ENCODE measurements around the gene OR12D1.

Gene OR12D1

DNA sequence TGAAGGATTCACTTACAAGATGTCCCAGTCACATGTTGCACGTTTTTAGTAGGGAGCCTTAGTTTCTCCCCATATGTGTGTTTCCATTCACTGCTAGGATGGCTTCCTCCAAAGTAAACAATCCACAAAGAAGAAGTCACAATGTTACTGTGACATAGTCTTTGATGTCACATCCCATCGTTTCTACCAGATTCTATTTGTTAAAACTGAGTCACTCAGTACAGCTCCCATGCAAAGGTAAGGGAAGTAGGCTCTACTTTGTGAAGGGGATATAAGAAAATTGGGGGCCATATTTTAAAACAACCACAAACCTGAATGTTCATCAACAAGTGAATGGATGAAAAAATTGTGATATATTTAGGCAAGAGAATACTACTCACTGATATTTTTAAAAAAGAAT, 42.2 kb downstream of the OR12D1 start, which contains the start of the genes OR11A1 and OR2H1:
OR11A1 (minus strand) TSS at position 101 of the 400 bp plus-strand sequence. CDS start 29,430 bp downstream, outside the sequence.
OR2H1 (plus strand) TSS at position 185 of the 400 bp plus-strand sequence. CDS start 4,615 bp downstream, outside the sequence.
- DNase-seq (ENCODE audit: extremely low read depth, insufficient read length), result no peak
- no peak within 1 kb of the TSS for H3K4me3 ChIP-seq (replicated peaks; ENCODE audit: low read depth, low read length)
- H3K36me3 ChIP-seq (ENCODE audit: control insufficient read depth, insufficient read depth, low read length), result no peaks in the 10 kb centered on the region
- TF ChIP-seq CTCF (IDR thresholded peaks at IDR 0.05; ENCODE audit: insufficient read depth, low read length, poor library complexity, severe bottlenecking), result no peak
- H3K27me3 ChIP-seq (replicated peaks; ENCODE audit: control insufficient read depth, insufficient read depth, low read length), result no peaks in the 10 kb centered on the region; the same call in 1 of the 2 replicates

- Histone ChIP-seq H3K36me3 (ENCODE audit: control insufficient read depth, insufficient read depth, low read length) (no peaks in the 10 kb centered on the region), H3K4me3 (replicated peaks; ENCODE audit: low read depth, low read length) (no peak overlapping the region), H3K27me3 (replicated peaks; ENCODE audit: control insufficient read depth, insufficient read depth, low read length) (no peaks in the 10 kb centered on the region; the same call in 1 of the 2 replicates)
- DNase-seq (ENCODE audit: extremely low read depth, insufficient read length), result no peak
- no peak for TF ChIP-seq CTCF (IDR thresholded peaks at IDR 0.05; ENCODE audit: insufficient read depth, low read length, poor library complexity, severe bottlenecking)
These were observed 46.5 kb downstream of the OR12D1 start for GRCh38 chr6:29461021-29461814.

- Histone ChIP-seq H3K27me3 (replicated peaks; ENCODE audit: control insufficient read depth, insufficient read depth, low read length) (no peaks in the 10 kb centered on the region; the same call in 1 of the 2 replicates), H3K4me3 (replicated peaks; ENCODE audit: low read depth, low read length) (no peak overlapping the region), H3K36me3 (ENCODE audit: control insufficient read depth, insufficient read depth, low read length) (no peaks in the 10 kb centered on the region)
- no peak for DNase-seq (ENCODE audit: extremely low read depth, insufficient read length)
- no peak for TF ChIP-seq CTCF (IDR thresholded peaks at IDR 0.05; ENCODE audit: insufficient read depth, low read length, poor library complexity, severe bottlenecking)
These were observed 47.3 kb downstream of the OR12D1 start for GRCh38 chr6:29462022-29462421.

DNA sequence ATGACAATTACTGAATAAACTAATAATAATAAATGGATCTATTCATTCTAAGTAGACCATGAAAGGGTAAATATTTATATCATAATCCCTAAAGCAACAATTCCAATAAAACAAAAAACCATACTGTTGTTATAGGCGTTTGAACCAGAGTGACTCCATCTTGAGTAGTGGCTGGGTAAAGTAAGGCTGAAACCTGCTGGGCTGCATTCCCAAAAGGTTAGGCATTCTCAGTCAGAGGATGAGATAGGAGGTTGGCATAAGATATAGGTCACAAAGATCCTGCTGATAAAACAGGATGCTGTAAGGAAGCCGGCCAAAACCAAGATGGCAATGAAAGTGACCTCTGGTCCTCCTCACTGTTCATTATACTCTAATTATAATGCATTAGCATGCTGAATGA, 50.6 kb downstream of the OR12D1 start:
- H3K4me3 ChIP-seq (replicated peaks; ENCODE audit: low read depth, low read length), result no peak overlapping the region
- H3K27me3 ChIP-seq (replicated peaks; ENCODE audit: control insufficient read depth, insufficient read depth, low read length), result no peaks in the 10 kb centered on the region
- no peaks in the 10 kb centered on the region for H3K36me3 ChIP-seq (ENCODE audit: control insufficient read depth, insufficient read depth, low read length)
- no peak for DNase-seq (ENCODE audit: extremely low read depth, insufficient read length)
- TF ChIP-seq CTCF (IDR thresholded peaks at IDR 0.05; ENCODE audit: insufficient read depth, low read length, poor library complexity, severe bottlenecking), result no peak

- TF ChIP-seq CTCF (IDR thresholded peaks at IDR 0.05; ENCODE audit: insufficient read depth, low read length, poor library complexity, severe bottlenecking), result no peak
- no peaks in the 10 kb centered on the region for H3K27me3 ChIP-seq (replicated peaks; ENCODE audit: control insufficient read depth, insufficient read depth, low read length)
- H3K36me3 ChIP-seq (ENCODE audit: control insufficient read depth, insufficient read depth, low read length), result no peaks in the 10 kb centered on the region
- no peak for DNase-seq (ENCODE audit: extremely low read depth, insufficient read length)
- H3K4me3 ChIP-seq (replicated peaks; ENCODE audit: low read depth, low read length), result no peak overlapping the region
These were observed 51.1 kb downstream of the OR12D1 start for GRCh38 chr6:29465801-29466200.
